Natural killer cell (primary cell): ENCODE results near the gene P2RY12. TPM values are rescaled to one million over a fixed set of nuclear protein-coding genes. Genes with fewer than 3 reads are reported as not detected.

Experiments used
- ATAC-seq, 3 donors: fragments of 150-1000 bp in 2 of 3; fragments of 200-7000 bp in 1 of 3; cut with Tn5 transposase; 1 replicate in 1 of 3; 2 replicates in 2 of 3; pipeline ENCODE4 v1.10.0; 2021; ENCODE audit warnings: mild to moderate bottlenecking in 2 of 3, moderate library complexity in 2 of 3
- DNase-seq, 2 donors: peaks; one replicate each; pipeline versions ENCODE4 v3.0.0 to v3.0.0-alpha.2; 2013 to 2021; ENCODE audit warnings: mixed read lengths in 1 of 2
- H3K27ac ChIP-seq: one replicate; pipeline ENCODE4 v1.5.1; 2013; ENCODE audit warnings: mild to moderate bottlenecking, low read length
- H3K27me3 ChIP-seq: one replicate; pipeline ENCODE4 v1.6.1; 2013; ENCODE audit warnings: low read length; ENCODE audit not compliant: control insufficient read depth, insufficient read depth
- H3K36me3 ChIP-seq: one replicate; pipeline ENCODE4 v1.6.1; 2013; ENCODE audit warnings: low read length; ENCODE audit not compliant: control insufficient read depth, insufficient read depth
- H3K4me1 ChIP-seq: one replicate; pipeline ENCODE4 v1.6.1; 2013; ENCODE audit warnings: low read length; ENCODE audit not compliant: control insufficient read depth, insufficient read depth
- H3K4me3 ChIP-seq: one replicate; pipeline ENCODE4 v1.5.1; 2013; ENCODE audit warnings: low read length
- H3K9me3 ChIP-seq: one replicate; pipeline ENCODE4 v1.6.1; 2013; ENCODE audit warnings: low read length; ENCODE audit not compliant: control insufficient read depth, insufficient read depth
- H3K27ac Mint-ChIP-seq, 2 donors: one replicate each; pipeline ENCODE4 v1.8.0; 2022; ENCODE audit warnings: mild to moderate bottlenecking in 2 of 2, mixed read lengths in 2 of 2, moderate library complexity in 1 of 2
- H3K27me3 Mint-ChIP-seq, 2 donors: one replicate each; pipeline ENCODE4 v1.8.0; 2022; ENCODE audit warnings: low read depth in 2 of 2, mixed read lengths in 2 of 2
- H3K36me3 Mint-ChIP-seq: one replicate; pipeline ENCODE4 v1.8.0; 2022; ENCODE audit warnings: mixed read lengths
- H3K4me1 Mint-ChIP-seq, 2 donors: one replicate each; pipeline ENCODE4 v1.8.0; 2022; ENCODE audit warnings: mixed read lengths in 2 of 2
- H3K4me3 Mint-ChIP-seq: one replicate; pipeline ENCODE4 v1.8.0; 2022; ENCODE audit warnings: mild to moderate bottlenecking, moderate library complexity, mixed read lengths
- H3K9me3 Mint-ChIP-seq, 2 donors: one replicate each; pipeline ENCODE4 v1.8.0; 2022; ENCODE audit warnings: mixed read lengths in 2 of 2
- CTCF ChIP-seq: fragments of 200-600 bp; IDR thresholded peaks from one replicate; pipeline ENCODE4 v1.8.0; 2022; ENCODE audit warnings: antibody characterized with exemption
- whole genome bisulfite sequencing: methylation state at CpG from one replicate; pipeline ENCODE4 v1.1.7; 2013; ENCODE audit warnings: missing lambda C conversion rate; ENCODE audit not compliant: insufficient coverage; 5-methylcytosine and 5-hydroxymethylcytosine counted together
- intact Hi-C: fragments of 100-400 bp; cut with micrococcal nuclease; formaldehyde crosslinking; loops from one replicate; pipeline ENCODE4 v1.14.2; 2022
- total RNA-seq, 4 donors: library from RNA; stranded (reverse); fragments of 120-200 nt in 1 of 4; gene quantifications; one replicate each; pipeline versions ENCODE4 v1.2.3 to v1.2.4, GENCODE V29; 2013 to 2022

P2RY12 gene
- total RNA-seq, 3 donors from 2014 or later (not counting 1 experiment from before 2014, with no cell fraction given): 0.52 to 1.6 (median 1.3) TPM

GRCh38 chr3:151415289-151415688, 30.7 kb upstream of the P2RY12 start:
- WGBS: 90% methylated on average over 1 of the region's 1 CpG
- Mint-ChIP-seq H3K4me1 (no peaks in the 10 kb centered on the region), H3K27ac (no peak overlapping the region), H3K4me3 (no peak overlapping the region), H3K27me3 (no peaks in the 10 kb centered on the region), H3K9me3 (no peaks in the 10 kb centered on the region), H3K36me3 (no peaks in the 10 kb centered on the region)
- TF ChIP-seq CTCF: no peak
- DNase-seq (no peak), ATAC-seq (no peak)
- Histone ChIP-seq H3K4me1 (no peaks in the 10 kb centered on the region), H3K27ac (no peak overlapping the region), H3K27me3 (no peaks in the 10 kb centered on the region), H3K36me3 (no peaks in the 10 kb centered on the region), H3K4me3 (no peak overlapping the region), H3K9me3 (no peaks in the 10 kb centered on the region)
- intact Hi-C loops: no loop called here

GRCh38 chr3:151412989-151413388, 28.4 kb upstream of the P2RY12 start:
- H3K27ac Mint-ChIP-seq: no peak overlapping the region
- DNase-seq (no peak), ATAC-seq (no peak)
- H3K36me3 Mint-ChIP-seq: no peaks in the 10 kb centered on the region
- intact Hi-C loops: no loop called here
- H3K9me3 Mint-ChIP-seq: no peaks in the 10 kb centered on the region
- no peak for TF ChIP-seq CTCF
- no peak overlapping the region for H3K4me3 Mint-ChIP-seq
- H3K27me3 Mint-ChIP-seq: no peaks in the 10 kb centered on the region
- no peaks in the 10 kb centered on the region for H3K9me3 ChIP-seq
- H3K4me1 ChIP-seq: no peaks in the 10 kb centered on the region
- H3K27ac ChIP-seq: no peak overlapping the region
- no peak overlapping the region for H3K4me3 ChIP-seq
- 89% methylated on average over 5 of the region's 5 CpGs for WGBS
- H3K36me3 ChIP-seq: no peaks in the 10 kb centered on the region
- H3K4me1 Mint-ChIP-seq: no peaks in the 10 kb centered on the region
- H3K27me3 ChIP-seq: no peaks in the 10 kb centered on the region

- intact Hi-C loops: no loop called here
- Mint-ChIP-seq H3K36me3 (no peaks in the 10 kb centered on the region), H3K27me3 (no peaks in the 10 kb centered on the region), H3K4me1 (no peaks in the 10 kb centered on the region), H3K4me3 (no peak overlapping the region), H3K9me3 (no peaks in the 10 kb centered on the region), H3K27ac (no peak overlapping the region)
- ATAC-seq (no peak), DNase-seq (no peak)
- Histone ChIP-seq H3K9me3 (no peaks in the 10 kb centered on the region), H3K36me3 (no peaks in the 10 kb centered on the region), H3K27me3 (no peaks in the 10 kb centered on the region), H3K4me1 (no peaks in the 10 kb centered on the region), H3K4me3 (no peak overlapping the region), H3K27ac (no peak overlapping the region)
- TF ChIP-seq CTCF: no peak
- 95% methylated on average over 9 of the region's 9 CpGs for WGBS
Observed at GRCh38 chr3:151410891-151411559, 26.5 kb upstream of the P2RY12 start.

GRCh38 chr3:151407928-151408327, 23.4 kb upstream of the P2RY12 start:
- no peak for DNase-seq
- no peaks in the 10 kb centered on the region for H3K36me3 ChIP-seq
- Mint-ChIP-seq H3K4me1 (no peaks in the 10 kb centered on the region), H3K9me3 (no peaks in the 10 kb centered on the region), H3K36me3 (no peaks in the 10 kb centered on the region), H3K27ac (no peak overlapping the region), H3K4me3 (no peak overlapping the region), H3K27me3 (no peaks in the 10 kb centered on the region)
- H3K9me3 ChIP-seq: no peaks in the 10 kb centered on the region
- intact Hi-C loops: no loop called here
- no peak overlapping the region for H3K4me3 ChIP-seq
- no peak for ATAC-seq
- no peak for TF ChIP-seq CTCF
- WGBS: no CpG with 5 or more reads among the region's 2 CpGs
- H3K27ac ChIP-seq: no peak overlapping the region
- no peaks in the 10 kb centered on the region for H3K27me3 ChIP-seq
- no peaks in the 10 kb centered on the region for H3K4me1 ChIP-seq
